Measurements from ENCODE around the gene SLC41A3. TPM values are rescaled to one million over a fixed set of nuclear protein-coding genes. Genes with fewer than 3 reads are reported as not detected.

SLC41A3 gene
- total and polyA plus RNA-seq, 10 of the 15 experiments (the other 5 are each of a cell fraction or from before 2014, with no cell fraction given), result 8.3 to 29.5 (median 16.7) TPM

DNA sequence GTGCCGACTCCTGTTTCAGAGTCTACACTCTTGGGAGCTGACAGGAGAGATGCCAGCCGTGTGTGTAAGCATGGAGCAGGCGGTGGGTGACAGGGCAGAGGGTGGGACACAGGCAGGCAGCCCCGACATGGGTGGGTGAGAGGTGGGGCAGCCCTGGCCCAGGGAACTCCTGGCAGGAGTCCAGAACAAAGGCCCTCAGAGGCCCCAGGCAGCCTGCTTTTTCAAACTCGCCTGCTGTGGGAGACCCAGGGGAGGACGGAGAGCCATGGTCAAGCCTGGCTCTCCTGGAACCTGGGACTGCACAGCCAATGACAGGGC is 29.3 kb upstream of the SLC41A3 start (continued):
- TF ChIP-seq, protein P1, sequence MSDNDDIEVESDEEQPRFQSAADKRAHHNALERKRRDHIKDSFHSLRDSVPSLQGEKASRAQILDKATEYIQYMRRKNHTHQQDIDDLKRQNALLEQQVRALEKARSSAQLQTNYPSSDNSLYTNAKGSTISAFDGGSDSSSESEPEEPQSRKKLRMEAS (IDR thresholded peaks at IDR 0.05; ENCODE audit: low read depth, low read length), result no peak
- TF ChIP-seq BHLHE40 (IDR thresholded peaks at IDR 0.05; ENCODE audit: borderline replicate concordance in 1 of 2, low read depth in 2 of 2, low read length in 1 of 2) (no peak), IKZF2 (IDR thresholded peaks at IDR 0.05) (no peak), FOS (IDR thresholded peaks at IDR 0.05; ENCODE audit: borderline replicate concordance, extremely low read depth, insufficient read length) (no peak), HDAC6 (IDR thresholded peaks at IDR 0.05; ENCODE audit: unreplicated experiment) (no peak), POU2F2 (IDR thresholded peaks at IDR 0.05; ENCODE audit: borderline replicate concordance, low read depth, low read length) (no peak)
- TF ChIP-seq, protein P2, sequence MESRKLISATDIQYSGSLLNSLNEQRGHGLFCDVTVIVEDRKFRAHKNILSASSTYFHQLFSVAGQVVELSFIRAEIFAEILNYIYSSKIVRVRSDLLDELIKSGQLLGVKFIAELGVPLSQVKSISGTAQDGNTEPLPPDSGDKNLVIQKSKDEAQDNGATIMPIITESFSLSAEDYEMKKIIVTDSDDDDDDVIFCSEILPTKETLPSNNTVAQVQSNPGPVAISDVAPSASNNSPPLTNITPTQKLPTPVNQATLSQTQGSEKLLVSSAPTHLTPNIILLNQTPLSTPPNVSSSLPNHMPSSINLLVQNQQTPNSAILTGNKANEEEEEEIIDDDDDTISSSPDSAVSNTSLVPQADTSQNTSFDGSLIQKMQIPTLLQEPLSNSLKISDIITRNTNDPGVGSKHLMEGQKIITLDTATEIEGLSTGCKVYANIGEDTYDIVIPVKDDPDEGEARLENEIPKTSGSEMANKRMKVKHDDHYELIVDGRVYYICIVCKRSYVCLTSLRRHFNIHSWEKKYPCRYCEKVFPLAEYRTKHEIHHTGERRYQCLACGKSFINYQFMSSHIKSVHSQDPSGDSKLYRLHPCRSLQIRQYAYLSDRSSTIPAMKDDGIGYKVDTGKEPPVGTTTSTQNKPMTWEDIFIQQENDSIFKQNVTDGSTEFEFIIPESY (IDR thresholded peaks at IDR 0.05), result no peak
- TF ChIP-seq, protein P3, sequence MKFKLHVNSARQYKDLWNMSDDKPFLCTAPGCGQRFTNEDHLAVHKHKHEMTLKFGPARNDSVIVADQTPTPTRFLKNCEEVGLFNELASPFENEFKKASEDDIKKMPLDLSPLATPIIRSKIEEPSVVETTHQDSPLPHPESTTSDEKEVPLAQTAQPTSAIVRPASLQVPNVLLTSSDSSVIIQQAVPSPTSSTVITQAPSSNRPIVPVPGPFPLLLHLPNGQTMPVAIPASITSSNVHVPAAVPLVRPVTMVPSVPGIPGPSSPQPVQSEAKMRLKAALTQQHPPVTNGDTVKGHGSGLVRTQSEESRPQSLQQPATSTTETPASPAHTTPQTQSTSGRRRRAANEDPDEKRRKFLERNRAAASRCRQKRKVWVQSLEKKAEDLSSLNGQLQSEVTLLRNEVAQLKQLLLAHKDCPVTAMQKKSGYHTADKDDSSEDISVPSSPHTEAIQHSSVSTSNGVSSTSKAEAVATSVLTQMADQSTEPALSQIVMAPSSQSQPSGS (IDR thresholded peaks at IDR 0.05; ENCODE audit: low read length), result no peak

DNA sequence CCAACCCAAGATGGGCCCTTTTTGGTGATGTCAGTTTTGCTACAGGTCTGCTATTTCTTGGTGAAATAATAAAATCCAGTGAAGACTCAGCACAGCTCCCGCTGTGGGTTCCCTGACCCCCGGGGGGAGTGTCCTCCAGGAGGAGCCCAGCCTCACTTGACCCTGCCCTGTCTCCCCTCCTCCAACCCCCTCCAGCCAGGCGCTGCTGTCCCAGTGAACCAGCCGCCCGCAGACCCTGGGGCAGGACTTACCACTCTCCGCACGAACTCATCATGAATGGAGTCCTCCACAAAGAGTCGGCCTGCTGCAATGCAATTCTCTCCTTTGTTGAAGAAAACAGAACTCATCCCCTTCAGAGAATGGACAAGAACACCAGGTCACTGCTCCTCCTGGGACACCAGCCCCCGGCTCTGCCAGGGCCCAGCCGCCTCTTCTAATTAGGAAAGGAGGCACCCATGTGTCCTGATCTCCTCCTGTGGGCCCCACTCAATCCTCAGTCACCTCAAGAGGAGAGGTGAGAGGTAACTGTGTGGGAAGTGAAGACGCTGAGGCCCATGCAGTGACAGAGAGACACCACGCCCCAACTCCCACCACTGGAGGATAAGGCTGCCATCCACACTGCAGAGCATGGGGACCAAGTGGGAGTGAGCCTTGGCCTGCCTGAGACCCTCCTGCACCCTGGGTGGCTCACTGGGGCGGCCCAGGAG is 28.8 kb upstream of the SLC41A3 start:
- Histone ChIP-seq H4K20me1 (ENCODE audit: control insufficient read depth, insufficient read depth) (no peaks in the 10 kb centered on the region), H3K79me2 (ENCODE audit: control insufficient read depth, insufficient read depth, low read length) (no peaks in the 10 kb centered on the region), H2AFZ (ENCODE audit: control insufficient read depth, low read depth, low read length) (no peak overlapping the region), H3K4me1 (ENCODE audit: control insufficient read depth, insufficient read depth, low read length) (no peaks in the 10 kb centered on the region), H3K27ac (ENCODE audit: control insufficient read depth, insufficient read depth) (no peak overlapping the region), H3K9ac (ENCODE audit: control insufficient read depth, insufficient read depth, low read length) (no peak overlapping the region), H3K4me2 (ENCODE audit: control insufficient read depth, insufficient read depth) (no peak overlapping the region), H3K36me3 (ENCODE audit: control insufficient read depth in 2 of 2, insufficient read depth in 2 of 2, low read length in 1 of 2) (no peaks in the 10 kb centered on the region), H3K4me3 (no peak overlapping the region), H3K27me3 (replicated peaks in 1 of 2; ENCODE audit: control insufficient read depth in 2 of 2, insufficient read depth in 2 of 2, low read length in 1 of 2) (no peaks in the 10 kb centered on the region), H3K9me3 (replicated peaks; ENCODE audit: control insufficient read depth, insufficient read depth, low read length) (no peaks in the 10 kb centered on the region)
- no peak for TF ChIP-seq MEF2B (IDR thresholded peaks at IDR 0.05; ENCODE audit: partially characterized antibody, poor library complexity, severe bottlenecking)
- WGBS (ENCODE audit: insufficient coverage, insufficient replicate concordance, low lambda C conversion rate, missing lambda C conversion rate), result 42% methylated on average over 13 of the region's 13 CpGs
- ChIA-PET CTCF (no interaction called here), RAD21 (ENCODE audit: unreplicated experiment) (no interaction called here), POLR2A (no interaction called here), SMC1A (ENCODE audit: uncharacterized antibody, unreplicated experiment) (no interaction called here)
- BruUV-seq (replicated peaks), result no TSS peak
- intact Hi-C loops (cut with micrococcal nuclease; ENCODE audit: unreplicated experiment) (no loop called here), in situ Hi-C loops (cut with MboI) (no loop called here)
- DNase-seq (ENCODE audit: low read depth, low spot score), result no peak
- FAIRE-seq, result no peak
- no peak for ATAC-seq
